COLO829 (cell line): ENCODE results near the gene RREB1.

Experiments
- DNase-seq: peaks from one replicate; pipeline ENCODE4 v3.0.0; 2012; ENCODE audit warnings: low spot score

Gene RREB1

GRCh38 chr6:7100072-7100752 is 7.5 kb upstream of the RREB1 start:
- DNase-seq = no peak

GRCh38 chr6:7100753-7101081 is 7.0 kb upstream of the RREB1 start:
- DNase-seq = no peak

- DNase-seq = no peak
These were observed 6.5 kb upstream of the RREB1 start for GRCh38 chr6:7101290-7101689.

GRCh38 chr6:7104752-7105151 is 3.0 kb upstream of the RREB1 start:
- DNase-seq = no peak

GRCh38 chr6:7106215-7106751 is 1.5 kb upstream of the RREB1 start:
- DNase-seq = no peak

- DNase-seq = no peak
These were observed 796 bp upstream of the RREB1 start for GRCh38 chr6:7106752-7107577.

GRCh38 chr6:7108196-7108963 is 619 bp downstream of the RREB1 start:
- DNase-seq = peak; percentile 52

- peak; percentile 71 for DNase-seq
These were observed 1.4 kb downstream of the RREB1 start for GRCh38 chr6:7108964-7109836.

- DNase-seq = no peak
These were observed 2.5 kb downstream of the RREB1 start for GRCh38 chr6:7110092-7110792.

GRCh38 chr6:7111095-7111690 is 3.4 kb downstream of the RREB1 start:
- DNase-seq = no peak

GRCh38 chr6:7112171-7112570 is 4.4 kb downstream of the RREB1 start:
- no peak for DNase-seq

GRCh38 chr6:7112741-7113313 is 5.1 kb downstream of the RREB1 start:
- no peak for DNase-seq

GRCh38 chr6:7114744-7115458 is 7.1 kb downstream of the RREB1 start:
- DNase-seq = no peak

- no peak for DNase-seq
These were observed 7.9 kb downstream of the RREB1 start for GRCh38 chr6:7115543-7116231.

- DNase-seq = no peak
These were observed 11.6 kb downstream of the RREB1 start for GRCh38 chr6:7119272-7119801.

- no peak for DNase-seq
These were observed 14.0 kb downstream of the RREB1 start for GRCh38 chr6:7121700-7122241.

GRCh38 chr6:7122684-7123083 is 14.9 kb downstream of the RREB1 start:
- no peak for DNase-seq

GRCh38 chr6:7124114-7124513 is 16.4 kb downstream of the RREB1 start:
- DNase-seq = no peak
